Measurements from ENCODE around the gene NEDD8.

Gene NEDD8

GRCh38 chr14:24194873-24195185, 37.3 kb downstream of the NEDD8 start:
- TF ChIP-seq CTCF (IDR thresholded peaks at IDR 0.05) = no peak

DNA sequence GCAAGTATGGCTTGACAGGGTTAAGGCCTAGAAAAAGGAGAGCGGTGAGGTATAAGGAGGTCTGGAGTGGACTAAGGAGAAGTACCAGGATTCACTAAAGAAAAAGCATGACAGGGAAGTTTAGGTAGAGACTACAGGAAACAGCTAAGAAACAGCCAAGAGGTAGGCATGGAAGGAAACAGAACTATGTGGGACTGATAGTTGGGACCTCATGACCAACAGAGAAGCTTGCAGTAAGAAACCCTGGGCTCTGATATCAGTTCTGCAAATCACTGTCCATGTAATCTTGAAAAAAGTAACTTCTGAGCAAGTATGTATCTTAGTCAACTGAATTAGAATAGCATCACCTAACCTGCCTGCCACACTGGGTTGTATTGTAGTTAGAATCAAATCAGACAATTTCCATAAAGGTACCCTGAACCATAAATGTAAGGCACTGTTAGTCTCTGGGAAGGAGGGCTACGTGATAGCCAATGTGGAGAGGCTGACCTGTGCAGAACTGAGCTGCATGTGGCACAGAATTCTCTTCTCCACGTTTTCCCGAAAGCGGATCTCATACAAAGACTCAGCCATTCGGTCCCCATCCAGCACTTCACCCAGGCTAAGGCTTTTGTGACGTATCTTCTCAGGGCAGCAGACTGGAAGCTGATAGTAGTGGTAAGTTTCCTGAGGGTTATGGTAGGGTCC, 37.8 kb downstream of the NEDD8 start:
- TF ChIP-seq CTCF (IDR thresholded peaks at IDR 0.05) = no peak

GRCh38 chr14:24192933-24193332, 39.2 kb downstream of the NEDD8 start:
- TF ChIP-seq CTCF (IDR thresholded peaks at IDR 0.05) = no peak

DNA sequence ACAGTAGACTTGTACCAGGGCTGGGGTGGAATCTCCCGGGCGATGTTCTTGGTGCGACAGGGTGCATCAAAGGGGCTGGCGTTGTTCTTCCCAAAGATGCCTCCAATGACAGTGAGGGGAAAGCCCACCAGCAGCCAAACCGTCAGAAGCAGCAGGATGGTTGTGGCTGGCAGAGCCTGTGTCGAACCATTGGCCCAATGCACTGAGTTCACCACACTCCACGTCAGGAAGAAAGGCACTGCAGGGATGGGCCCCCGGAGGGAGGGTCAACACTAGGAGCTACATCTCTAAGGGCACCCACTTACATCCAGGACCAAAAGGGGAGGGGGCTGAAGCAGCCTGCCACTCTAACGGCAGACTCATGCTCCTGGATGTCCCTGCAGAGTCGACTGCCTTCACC, 41.8 kb downstream of the NEDD8 start:
- no peak for TF ChIP-seq CTCF (IDR thresholded peaks at IDR 0.05)

GRCh38 chr14:24189460-24189859, 42.7 kb downstream of the NEDD8 start:
- no peak for TF ChIP-seq CTCF (IDR thresholded peaks at IDR 0.05)

GRCh38 chr14:24189059-24189375, 43.1 kb downstream of the NEDD8 start:
- TF ChIP-seq CTCF (IDR thresholded peaks at IDR 0.05) = no peak

DNA sequence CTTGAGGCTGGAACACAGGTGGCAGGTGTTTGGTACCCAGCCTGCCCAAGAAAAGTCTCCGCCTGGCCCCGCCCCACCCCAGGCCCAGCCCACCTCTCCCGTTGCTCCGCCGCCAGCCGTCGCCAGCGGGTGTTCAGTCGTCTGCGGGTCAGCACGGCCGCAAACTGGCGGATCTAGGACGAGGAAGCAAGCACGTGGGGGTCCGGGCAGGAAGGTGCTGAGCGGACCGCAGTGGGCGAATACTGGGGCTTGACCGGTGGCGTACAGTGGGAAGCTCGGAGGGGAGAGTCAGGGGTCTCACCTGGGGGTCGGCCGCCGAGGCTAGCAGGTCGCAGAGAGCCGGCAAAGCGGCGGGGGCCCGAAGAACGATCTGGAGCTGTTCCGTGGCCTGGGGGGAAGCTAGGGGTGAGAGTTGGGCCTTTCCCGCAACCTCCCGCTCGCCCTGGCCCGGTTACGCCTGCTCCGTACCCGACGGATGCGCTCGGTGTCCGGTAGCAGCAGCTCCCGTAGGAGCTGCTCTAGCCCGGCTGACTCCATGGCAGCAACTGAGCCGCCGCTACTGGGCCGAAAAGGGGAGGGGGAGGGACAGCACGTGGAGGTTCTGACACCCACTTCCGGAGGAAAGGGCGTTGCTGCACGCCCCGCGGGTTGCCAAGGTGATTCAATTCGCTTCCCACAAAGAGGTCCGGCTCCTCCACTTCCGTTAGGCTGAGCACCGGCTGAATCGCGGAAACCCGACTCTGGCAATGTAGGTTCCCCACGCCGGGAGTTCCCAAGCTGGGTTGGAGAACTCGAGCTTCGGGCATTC, 43.7 kb downstream of the NEDD8 start, which contains the start of gene IPO4:
Gene IPO4 (minus strand): TSS at position 566 of the 808 bp plus-strand sequence. CDS start 29 bp downstream, at position 537.
- TF ChIP-seq CTCF (IDR thresholded peaks at IDR 0.05) = no peak

Measured in LNCAP (cell line).